Measurements from ENCODE around the gene ABHD14A.

The ABHD14A gene

DNA sequence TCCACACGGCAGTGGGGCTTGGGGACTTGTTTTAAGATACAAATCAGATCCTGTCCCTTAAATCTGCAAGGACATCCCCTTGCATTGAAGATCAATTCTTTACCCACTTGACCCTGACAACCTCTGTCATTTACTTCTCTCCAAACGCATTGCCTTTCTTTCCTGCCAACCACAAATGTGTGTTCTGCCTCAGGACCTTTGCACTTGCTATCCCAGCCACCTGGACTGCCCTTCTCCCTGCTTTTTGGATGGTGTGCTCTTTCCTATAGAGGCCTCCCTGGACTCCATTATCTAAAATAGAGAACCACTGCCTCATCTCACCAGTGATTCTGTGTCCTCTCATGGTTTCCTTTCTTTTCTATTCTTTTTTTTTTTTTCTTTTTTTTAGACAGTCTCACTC, 22.3 kb downstream of the ABHD14A start:
- DNase-seq (ENCODE audit: low read depth in 2 of 2) = no peak

GRCh38 chr3:51997935-51998596, 23.2 kb downstream of the ABHD14A start:
- DNase-seq (ENCODE audit: low read depth in 2 of 2) = no peak

DNA sequence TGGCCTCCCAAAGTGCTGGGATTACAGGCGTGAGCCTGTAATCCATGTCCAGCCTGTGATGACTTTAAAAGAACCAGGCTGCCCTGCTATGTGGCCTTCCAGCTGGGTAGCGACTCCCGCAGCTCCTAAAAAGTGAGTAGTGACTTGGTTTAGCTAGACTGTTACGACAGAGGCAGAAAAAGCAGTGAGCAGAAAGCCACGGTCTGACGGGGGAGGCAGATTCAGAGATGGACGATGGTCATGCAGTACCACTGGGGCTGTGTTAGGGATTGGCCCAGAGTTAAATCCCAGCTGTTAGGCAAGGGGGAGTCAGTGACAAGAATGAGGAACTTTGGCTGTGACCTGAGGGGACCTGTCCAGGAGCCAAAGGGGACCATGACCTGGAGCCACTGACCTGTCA, 23.9 kb downstream of the ABHD14A start:
- no peak for DNase-seq (ENCODE audit: low read depth in 2 of 2)

DNA sequence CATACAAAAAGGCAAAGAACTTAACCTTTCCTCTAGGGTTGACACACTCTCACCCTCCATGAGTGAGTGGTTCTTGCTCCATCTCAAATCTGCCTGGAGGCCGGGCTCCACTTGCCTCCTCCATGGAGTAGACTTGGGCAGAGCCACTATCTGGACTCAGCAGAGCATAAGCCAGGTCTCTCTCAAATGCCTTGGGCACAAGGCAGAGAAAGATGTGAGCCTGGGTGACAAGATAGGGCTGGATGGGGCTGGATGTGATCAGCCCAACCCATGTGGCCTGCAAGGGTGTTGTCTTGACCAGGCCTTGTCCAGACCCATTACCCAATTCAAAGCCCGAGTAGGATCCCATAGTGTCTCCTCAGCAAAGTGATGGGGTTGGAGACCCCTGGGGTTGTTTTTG, 25.0 kb downstream of the ABHD14A start:
- no peak for DNase-seq (ENCODE audit: low read depth in 2 of 2)

GRCh38 chr3:52001443-52001974, 26.6 kb downstream of the ABHD14A start:
- DNase-seq (ENCODE audit: low read depth in 2 of 2) = peak; percentile 70 to 82

DNA sequence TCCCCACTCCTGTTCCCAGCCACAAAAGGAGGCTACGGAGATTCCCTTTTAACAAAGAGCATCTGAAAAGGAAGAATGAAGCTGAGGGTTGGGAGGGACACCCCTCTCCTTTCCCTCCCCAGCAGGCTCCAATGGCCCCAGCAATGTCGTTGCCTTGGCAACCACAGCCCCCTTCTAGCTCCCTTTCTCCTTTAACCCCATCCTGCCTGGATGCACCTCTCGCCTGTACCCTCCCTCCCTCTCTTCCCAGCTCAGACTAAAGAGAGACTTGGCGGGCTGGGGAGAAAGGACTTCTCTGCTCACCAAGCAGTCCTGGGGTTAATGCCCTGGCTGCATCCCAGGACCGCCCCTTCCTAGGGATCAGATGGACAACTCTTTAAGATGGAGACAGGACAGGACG, 27.9 kb downstream of the ABHD14A start:
- DNase-seq (ENCODE audit: low read depth in 2 of 2) = no peak

- DNase-seq (ENCODE audit: low read depth in 2 of 2) = no peak
Measured at GRCh38 chr3:52004163-52004787, 29.4 kb downstream of the ABHD14A start.

GRCh38 chr3:52004906-52005395, 30.1 kb downstream of the ABHD14A start:
- no peak for DNase-seq (ENCODE audit: low read depth in 2 of 2)

- no peak for DNase-seq (ENCODE audit: low read depth in 2 of 2)
Measured at GRCh38 chr3:52005571-52005986, 30.7 kb downstream of the ABHD14A start.

GRCh38 chr3:52006017-52006819, 31.4 kb downstream of the ABHD14A start:
- no peak for DNase-seq (ENCODE audit: low read depth in 2 of 2)

DNA sequence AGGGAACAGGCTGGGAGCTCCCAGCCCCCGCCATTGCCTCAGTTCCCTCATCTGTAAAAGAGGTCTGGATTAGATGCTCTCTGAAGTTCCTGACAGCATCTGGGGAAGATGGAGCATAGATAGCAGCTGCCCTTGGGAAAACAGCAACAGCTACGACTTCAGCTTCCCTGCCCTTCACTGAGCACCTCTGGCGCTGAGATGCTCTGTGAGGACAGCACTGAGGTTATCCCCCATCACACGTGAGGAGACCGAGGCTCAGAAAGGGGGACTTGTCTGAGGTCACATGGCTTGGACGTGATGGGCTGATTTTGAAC, 31.9 kb downstream of the ABHD14A start:
- DNase-seq (ENCODE audit: low read depth in 2 of 2) = no peak

DNA sequence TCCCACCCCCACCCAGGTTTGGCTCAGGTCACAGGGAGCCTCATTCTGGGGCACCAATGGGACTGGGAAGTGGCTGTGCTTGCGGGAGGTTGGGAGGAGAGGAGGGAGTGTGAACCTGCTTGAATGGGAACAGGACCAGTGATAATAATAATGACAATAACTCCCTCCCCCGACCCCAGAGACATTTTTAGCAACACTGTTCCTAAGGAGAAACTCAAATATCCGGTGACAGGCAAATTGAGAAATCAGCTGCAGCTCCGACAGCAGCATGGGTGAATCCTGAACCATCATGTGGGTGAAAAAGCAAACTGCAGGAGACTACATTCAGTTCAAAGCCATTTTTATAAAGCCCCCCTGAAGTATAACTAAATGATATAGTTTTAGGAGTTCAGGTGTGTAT, 32.4 kb downstream of the ABHD14A start:
- DNase-seq (ENCODE audit: low read depth in 2 of 2) = no peak

GRCh38 chr3:52010431-52010830, 35.6 kb downstream of the ABHD14A start:
- no peak for DNase-seq (ENCODE audit: low read depth in 2 of 2)

DNA sequence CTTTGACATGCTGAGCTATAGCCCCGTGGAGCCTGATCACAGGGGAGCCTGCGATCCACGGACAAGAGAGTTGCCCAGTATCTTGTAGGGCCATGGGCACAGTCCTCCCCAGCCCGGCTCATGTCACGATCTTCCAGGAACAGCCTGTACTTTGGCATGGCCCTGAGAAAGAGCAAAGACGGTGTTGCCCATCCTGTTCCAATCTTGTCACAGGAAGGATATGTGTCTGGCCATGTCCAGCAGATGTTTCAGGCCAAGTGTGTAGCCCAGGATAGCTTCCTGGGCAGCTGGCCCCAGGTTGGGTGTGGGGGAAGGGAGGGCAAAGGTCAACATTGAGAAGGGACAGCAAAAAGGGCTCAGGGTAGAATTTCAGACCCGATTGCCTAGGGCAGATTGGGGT, 37.8 kb downstream of the ABHD14A start:
- DNase-seq (ENCODE audit: low read depth in 2 of 2) = no peak

GRCh38 chr3:52013802-52014598, 39.1 kb downstream of the ABHD14A start:
- no peak for DNase-seq (ENCODE audit: low read depth in 2 of 2)

DNA sequence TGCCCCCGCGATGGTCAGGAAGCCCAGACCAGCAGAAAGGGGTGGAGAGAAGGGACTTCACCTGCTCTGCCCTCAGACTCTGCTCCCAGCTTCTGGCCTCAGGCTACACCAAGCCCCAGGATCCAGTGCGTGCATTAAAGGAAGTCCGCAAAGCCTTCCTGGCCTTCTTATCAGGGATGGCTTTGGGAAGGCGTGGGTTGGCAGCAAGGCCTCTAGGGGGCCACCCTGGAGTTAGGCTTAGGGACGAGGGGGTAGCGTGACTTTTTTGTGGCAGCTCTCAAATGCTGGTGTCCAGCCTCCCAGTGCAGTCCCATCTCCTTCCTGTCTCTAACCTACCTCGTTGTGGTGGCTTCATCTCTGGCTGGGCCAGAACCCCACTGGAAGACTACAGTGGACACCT, 39.7 kb downstream of the ABHD14A start:
- DNase-seq (ENCODE audit: low read depth in 2 of 2) = no peak

- DNase-seq (ENCODE audit: low read depth in 2 of 2) = no peak
Measured at GRCh38 chr3:52015438-52016228, 40.8 kb downstream of the ABHD14A start.

DNA sequence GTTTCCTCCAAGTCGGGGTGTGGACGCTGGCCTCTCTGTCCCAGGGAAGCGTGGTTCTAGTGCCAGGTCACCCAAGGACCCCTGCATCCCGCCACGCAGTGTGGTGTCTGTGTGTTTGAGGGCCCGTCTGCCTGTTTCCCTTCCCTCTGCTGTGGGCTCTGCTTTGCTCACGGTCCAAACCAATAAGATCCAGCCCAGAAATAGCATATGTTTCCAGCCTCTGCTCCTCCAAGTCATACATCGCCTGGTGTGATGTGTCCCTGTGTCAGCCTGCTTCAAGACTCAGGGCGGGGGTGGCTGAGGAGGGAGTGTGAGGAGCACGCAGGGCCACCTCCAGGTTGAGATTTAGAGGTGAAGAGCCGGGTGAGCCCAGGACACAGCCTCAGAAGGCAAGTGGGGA, 42.7 kb downstream of the ABHD14A start:
- DNase-seq (ENCODE audit: low read depth in 2 of 2) = no peak

DNA sequence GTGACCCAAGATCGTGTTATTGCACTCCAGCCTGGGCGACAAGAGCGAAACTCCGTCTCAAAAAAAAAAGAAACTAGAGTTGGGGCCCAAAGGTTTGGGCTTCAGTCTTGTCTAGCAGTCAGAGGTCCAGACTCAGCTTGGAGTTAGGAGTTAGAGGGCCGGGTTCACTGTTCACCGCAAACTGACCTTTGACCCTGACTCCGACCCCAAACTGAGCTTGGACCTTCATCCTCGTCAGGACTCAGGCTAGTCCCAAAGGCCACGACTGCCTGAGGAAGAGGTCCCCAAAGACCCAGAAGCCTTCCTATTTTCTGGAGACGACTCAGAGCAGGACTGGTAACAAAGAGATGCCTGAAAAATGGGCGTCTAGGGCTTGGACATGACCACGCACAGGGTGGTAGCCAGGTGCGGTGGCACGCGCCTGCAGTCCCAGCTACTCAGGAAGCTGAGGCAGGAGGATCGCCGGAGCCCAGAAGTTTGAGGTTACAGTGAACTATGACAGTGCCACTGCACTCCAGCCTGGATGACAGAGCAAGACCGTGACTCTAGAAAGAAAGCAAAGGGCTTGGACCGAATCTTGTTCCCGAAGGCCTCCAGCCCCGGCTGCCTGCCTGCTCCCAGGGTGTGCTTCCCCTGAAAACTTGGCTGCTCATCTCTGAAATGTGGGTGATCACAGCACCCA, 43.6 kb downstream of the ABHD14A start:
- no peak for DNase-seq (ENCODE audit: low read depth in 2 of 2)

GRCh38 chr3:52019352-52020080, 44.7 kb downstream of the ABHD14A start:
- DNase-seq (ENCODE audit: low read depth in 2 of 2) = no peak
